T-helper 1 cell treated with Interleukin-12 subunit alpha and Interleukin-12 subunit beta and Interleukin-4 antibody, amounts not matched to agents 30 μg/mL and 1 μg/mL, for 36 hours (primary cell): Measurements from ENCODE around the gene SRD5A3.

Source experiments
- H3K27ac Mint-ChIP-seq: one replicate; pipeline ENCODE4 v1.8.0; 2021; ENCODE audit warnings: mild to moderate bottlenecking, mixed read lengths
- H3K27me3 Mint-ChIP-seq: one replicate; pipeline ENCODE4 v1.8.0; 2021; ENCODE audit warnings: low read depth, mixed read lengths
- H3K36me3 Mint-ChIP-seq: one replicate; pipeline ENCODE4 v1.8.0; 2021; ENCODE audit warnings: low read depth, mixed read lengths
- H3K4me1 Mint-ChIP-seq: one replicate; pipeline ENCODE4 v1.8.0; 2021; ENCODE audit warnings: low read depth, mixed read lengths
- H3K4me3 Mint-ChIP-seq: one replicate; pipeline ENCODE4 v1.8.0; 2021; ENCODE audit warnings: mild to moderate bottlenecking, moderate library complexity, mixed read lengths
- H3K9me3 Mint-ChIP-seq: one replicate; pipeline ENCODE4 v1.8.0; 2021; ENCODE audit warnings: mixed read lengths

Gene SRD5A3

GRCh38 chr4:55378617-55379467 lies 32.8 kb downstream of the SRD5A3 start:
- Mint-ChIP-seq H3K4me1 (peaks cover 7% of the 10 kb centered on the region), H3K9me3 (no peaks in the 10 kb centered on the region), H3K36me3 (no peaks in the 10 kb centered on the region), H3K27me3 (no peaks in the 10 kb centered on the region), H3K4me3 (no peak overlapping the region), H3K27ac (no peak overlapping the region)

- H3K9me3 Mint-ChIP-seq = no peaks in the 10 kb centered on the region
- H3K27me3 Mint-ChIP-seq = no peaks in the 10 kb centered on the region
- H3K4me1 Mint-ChIP-seq = peaks cover 9% of the 10 kb centered on the region
- no peaks in the 10 kb centered on the region for H3K36me3 Mint-ChIP-seq
- H3K4me3 Mint-ChIP-seq = no peak overlapping the region
- no peak overlapping the region for H3K27ac Mint-ChIP-seq
Observed at GRCh38 chr4:55380576-55380975, 34.5 kb downstream of the SRD5A3 start.

- Mint-ChIP-seq H3K9me3 (no peaks in the 10 kb centered on the region), H3K36me3 (no peaks in the 10 kb centered on the region), H3K27ac (no peak overlapping the region), H3K4me1 (peaks cover 13% of the 10 kb centered on the region), H3K4me3 (no peak overlapping the region), H3K27me3 (no peaks in the 10 kb centered on the region)
Observed at GRCh38 chr4:55381502-55381901, 35.5 kb downstream of the SRD5A3 start.

GRCh38 chr4:55382488-55383003 lies 36.5 kb downstream of the SRD5A3 start:
- Mint-ChIP-seq H3K9me3 (no peaks in the 10 kb centered on the region), H3K27ac (no peak overlapping the region), H3K4me3 (no peak overlapping the region), H3K36me3 (no peaks in the 10 kb centered on the region), H3K27me3 (no peaks in the 10 kb centered on the region), H3K4me1 (peaks cover 9% of the 10 kb centered on the region)

- Mint-ChIP-seq H3K9me3 (no peaks in the 10 kb centered on the region), H3K4me3 (no peak overlapping the region), H3K4me1 (peaks cover 9% of the 10 kb centered on the region), H3K27me3 (no peaks in the 10 kb centered on the region), H3K27ac (no peak overlapping the region), H3K36me3 (no peaks in the 10 kb centered on the region)
Observed at GRCh38 chr4:55385201-55385649, 39.2 kb downstream of the SRD5A3 start.

- Mint-ChIP-seq H3K9me3 (no peaks in the 10 kb centered on the region), H3K4me1 (peaks cover 9% of the 10 kb centered on the region), H3K4me3 (no peak overlapping the region), H3K36me3 (no peaks in the 10 kb centered on the region), H3K27ac (no peak overlapping the region), H3K27me3 (no peaks in the 10 kb centered on the region)
Observed at GRCh38 chr4:55386073-55386472, 40.0 kb downstream of the SRD5A3 start.

GRCh38 chr4:55386840-55387239 lies 40.8 kb downstream of the SRD5A3 start:
- H3K4me3 Mint-ChIP-seq = no peak overlapping the region
- H3K4me1 Mint-ChIP-seq = peaks cover 9% of the 10 kb centered on the region
- no peak overlapping the region for H3K27ac Mint-ChIP-seq
- no peaks in the 10 kb centered on the region for H3K27me3 Mint-ChIP-seq
- no peaks in the 10 kb centered on the region for H3K9me3 Mint-ChIP-seq
- no peaks in the 10 kb centered on the region for H3K36me3 Mint-ChIP-seq

- H3K27me3 Mint-ChIP-seq = no peaks in the 10 kb centered on the region
- peak overlapping the region; percentile 38 for H3K27ac Mint-ChIP-seq
- H3K4me3 Mint-ChIP-seq = no peak overlapping the region
- H3K9me3 Mint-ChIP-seq = no peaks in the 10 kb centered on the region
- peaks cover 9% of the 10 kb centered on the region for H3K36me3 Mint-ChIP-seq
- peaks cover 28% of the 10 kb centered on the region for H3K4me1 Mint-ChIP-seq
Observed at GRCh38 chr4:55393461-55394320, 47.6 kb downstream of the SRD5A3 start.

GRCh38 chr4:55395218-55395528 lies 49.1 kb downstream of the SRD5A3 start:
- Mint-ChIP-seq H3K4me3 (peak overlapping the region; percentile 95), H3K4me1 (peaks cover 35% of the 10 kb centered on the region), H3K9me3 (no peaks in the 10 kb centered on the region), H3K27me3 (no peaks in the 10 kb centered on the region), H3K27ac (peak overlapping the region; percentile 97), H3K36me3 (peaks cover 14% of the 10 kb centered on the region)

GRCh38 chr4:55395529-55396307 lies 49.7 kb downstream of the SRD5A3 start, which contains the start of gene TMEM165:
Gene TMEM165 (plus strand): TSS chr4:55395957. CDS start chr4:55396190, 233 bp downstream.
- H3K27me3 Mint-ChIP-seq = no peaks in the 10 kb centered on the region

GRCh38 chr4:55396308-55397125 lies 50.5 kb downstream of the SRD5A3 start:
- Mint-ChIP-seq H3K9me3 (no peaks in the 10 kb centered on the region), H3K27me3 (no peaks in the 10 kb centered on the region), H3K4me1 (peaks cover 39% of the 10 kb centered on the region), H3K36me3 (peaks cover 17% of the 10 kb centered on the region), H3K27ac (peak overlapping the region; percentile 85), H3K4me3 (peak overlapping the region; percentile 98)

More at GRCh38 chr4:55395529-55396307, 49.7 kb downstream of the SRD5A3 start, which contains the start of gene TMEM165:
- H3K4me3 Mint-ChIP-seq = peak within 1 kb of the TSS; percentile 98
- peaks cover 36% of the 10 kb centered on the region for H3K4me1 Mint-ChIP-seq
- H3K36me3 Mint-ChIP-seq = peaks cover 14% of the 10 kb centered on the region
- no peaks in the 10 kb centered on the region for H3K9me3 Mint-ChIP-seq
- H3K27ac Mint-ChIP-seq = peak within 1 kb of the TSS; percentile 97

GRCh38 chr4:55397126-55397436 lies 51.0 kb downstream of the SRD5A3 start:
- H3K9me3 Mint-ChIP-seq = no peaks in the 10 kb centered on the region
- no peaks in the 10 kb centered on the region for H3K27me3 Mint-ChIP-seq
- H3K27ac Mint-ChIP-seq = peak overlapping the region; percentile 85
- H3K4me3 Mint-ChIP-seq = peak overlapping the region; percentile 98
- peaks cover 39% of the 10 kb centered on the region for H3K4me1 Mint-ChIP-seq
- peaks cover 17% of the 10 kb centered on the region for H3K36me3 Mint-ChIP-seq

GRCh38 chr4:55397520-55398321 lies 51.7 kb downstream of the SRD5A3 start:
- no peaks in the 10 kb centered on the region for H3K9me3 Mint-ChIP-seq
- H3K4me1 Mint-ChIP-seq = peaks cover 39% of the 10 kb centered on the region
- H3K27me3 Mint-ChIP-seq = no peaks in the 10 kb centered on the region
- peaks cover 17% of the 10 kb centered on the region for H3K36me3 Mint-ChIP-seq
- peak overlapping the region; percentile 98 for H3K4me3 Mint-ChIP-seq
- peak overlapping the region; percentile 85 for H3K27ac Mint-ChIP-seq
